K562 (cell line): Measurements from ENCODE around the gene RELL2. TPM values are rescaled to one million over a fixed set of nuclear protein-coding genes. Genes with fewer than 3 reads are reported as not detected.

Experiments
- ADNP ChIP-seq: fragments of 200-800 bp; sonication (Bioruptor generic); IDR thresholded peaks from 2 replicates; pipeline ENCODE4 v1.6.1; 2016; ENCODE audit warnings: missing genetic modification characterization, missing compliant biosample characterization
- CCAR2 ChIP-seq: fragments of 200-400 bp; formaldehyde crosslinking; IDR thresholded peaks from 2 replicates; pipeline ENCODE4 v1.6.1; 2017; ENCODE audit warnings: mild to moderate bottlenecking, low read depth, low read length
- CHAMP1 ChIP-seq: fragments of 450-650 bp; IDR thresholded peaks from 2 replicates; pipeline ENCODE4 v1.6.1; 2016; ENCODE audit warnings: mild to moderate bottlenecking
- DMBX1 ChIP-seq: fragments of 250-450 bp; sonication (Bioruptor Pico); IDR thresholded peaks from 2 replicates; pipeline ENCODE4 v1.8.0; 2022; ENCODE audit warnings: inconsistent platforms, mild to moderate bottlenecking, moderate library complexity, borderline replicate concordance
- ELF1 ChIP-seq: fragments of 200-800 bp; sonication (Bioruptor generic); IDR thresholded peaks from 2 replicates; pipeline ENCODE4 v1.6.1; 2016; ENCODE audit warnings: missing genetic modification characterization, missing compliant biosample characterization
- ELF4 ChIP-seq: fragments of 450-650 bp; formaldehyde crosslinking; IDR thresholded peaks from 2 replicates; pipeline ENCODE4 v1.4.0; 2022; ENCODE audit warnings: missing genetic modification characterization
- FOXK1 ChIP-seq: sonication (generic); formaldehyde crosslinking; IDR thresholded peaks from 2 replicates; pipeline ENCODE4 v1.8.0; 2022; ENCODE audit warnings: missing genetic modification reagents, mild to moderate bottlenecking, borderline replicate concordance
- GATAD2B ChIP-seq: fragments of 450-650 bp; IDR thresholded peaks from 2 replicates; pipeline ENCODE4 v1.6.1; 2017; ENCODE audit warnings: mild to moderate bottlenecking, borderline replicate concordance
- HMG20A ChIP-seq: fragments of 450-650 bp; formaldehyde crosslinking; conservative IDR thresholded peaks from 2 replicates; pipeline ENCODE4 v1.4.0; 2020; ENCODE audit warnings: mild to moderate bottlenecking, mixed read lengths
- HNRNPL ChIP-seq: fragments of 200-400 bp; formaldehyde crosslinking; IDR thresholded peaks from 2 replicates; pipeline ENCODE4 v1.6.1; 2017; ENCODE audit warnings: low read depth, mild to moderate bottlenecking, low read length
- MTA1 ChIP-seq: fragments of 450-650 bp; IDR thresholded peaks from 2 replicates; pipeline ENCODE4 v1.6.1; 2017; ENCODE audit warnings: borderline replicate concordance
- MXD1 ChIP-seq: fragments of 250-450 bp; sonication (Bioruptor Pico); IDR thresholded peaks from 2 replicates; pipeline ENCODE4 v1.8.0; 2021; ENCODE audit warnings: borderline replicate concordance, mild to moderate bottlenecking, moderate library complexity; ENCODE audit not compliant: poor library complexity, severe bottlenecking
- NFIC ChIP-seq: fragments of 450-650 bp; IDR thresholded peaks from 2 replicates; pipeline ENCODE4 v1.6.1; 2017; ENCODE audit warnings: mild to moderate bottlenecking, inconsistent platforms
- NFYB ChIP-seq: IDR thresholded peaks from 2 replicates; pipeline ENCODE4 v1.6.1; 2011; ENCODE audit warnings: mild to moderate bottlenecking, moderate library complexity; ENCODE audit not compliant: insufficient read length; ENCODE audit errors: extremely low read depth
- POLR2AphosphoS2 ChIP-seq: IDR thresholded peaks from 2 replicates; pipeline ENCODE4 v1.6.1; 2012; ENCODE audit warnings: low read length, improper control_type of control experiment
- POLR3A ChIP-seq: IDR thresholded peaks from 2 replicates; pipeline ENCODE4 v1.6.1; 2011; ENCODE audit warnings: borderline replicate concordance, mild to moderate bottlenecking, moderate library complexity; ENCODE audit not compliant: insufficient read length, insufficient read depth; ENCODE audit errors: extremely low read depth
- SIN3A ChIP-seq, 2 experiments: fragments of 150-350 bp in 1 of 2; IDR thresholded peaks; 2 replicates each; pipeline ENCODE4 v1.6.1; 2011 to 2016; ENCODE audit warnings: borderline replicate concordance in 2 of 2, low read depth in 2 of 2, low read length in 2 of 2, mild to moderate bottlenecking in 2 of 2, moderate library complexity in 2 of 2; ENCODE audit not compliant: control insufficient read depth in 1 of 2
- SRSF9 ChIP-seq: fragments of 200-400 bp; formaldehyde crosslinking; IDR thresholded peaks from 2 replicates; pipeline ENCODE4 v1.6.1; 2017; ENCODE audit warnings: low read depth, low read length, borderline replicate concordance
- STAG1 ChIP-seq: sonication (generic); formaldehyde crosslinking; IDR thresholded peaks from 2 replicates; pipeline ENCODE4 v1.5.0; 2020; ENCODE audit warnings: missing genetic modification reagents, borderline replicate concordance
- YY1 ChIP-seq, 3 experiments: IDR thresholded peaks; 2 replicates each; pipeline ENCODE4 v1.6.1; 2011; ENCODE audit warnings: low read length in 2 of 3, mild to moderate bottlenecking in 2 of 3, moderate library complexity in 2 of 3, borderline replicate concordance in 1 of 3, control low read depth in 1 of 3, low read depth in 1 of 3; ENCODE audit not compliant: insufficient read depth in 3 of 3, insufficient replicate concordance in 2 of 3, control insufficient read depth in 1 of 3, insufficient read length in 1 of 3; ENCODE audit errors: extremely low read depth in 1 of 3
- ZNF121 ChIP-seq: sonication (generic); formaldehyde crosslinking; conservative IDR thresholded peaks from 2 replicates; pipeline ENCODE4 v1.8.0; 2022; ENCODE audit warnings: missing genetic modification reagents
- ZNF212 ChIP-seq: fragments of 450-650 bp; formaldehyde crosslinking; IDR thresholded peaks from 2 replicates; pipeline ENCODE4 v1.4.0; 2020; ENCODE audit warnings: mild to moderate bottlenecking
- ZNF224 ChIP-seq: sonication (generic); formaldehyde crosslinking; IDR thresholded peaks from 2 replicates; pipeline ENCODE4 v1.8.0; 2022; ENCODE audit warnings: mild to moderate bottlenecking, missing genetic modification reagents
- ZNF239 ChIP-seq: fragments of 250-450 bp; sonication (Bioruptor Pico); IDR thresholded peaks from 2 replicates; pipeline ENCODE4 v1.4.0; 2020; ENCODE audit warnings: mild to moderate bottlenecking
- ZNF57 ChIP-seq: fragments of 450-650 bp; formaldehyde crosslinking; IDR thresholded peaks from 2 replicates; pipeline ENCODE4 v1.4.0; 2020; ENCODE audit warnings: mild to moderate bottlenecking, moderate library complexity
- ZNF778 ChIP-seq: fragments of 450-650 bp; formaldehyde crosslinking; IDR thresholded peaks from 2 replicates; pipeline ENCODE4 v1.4.0; 2020; ENCODE audit warnings: mild to moderate bottlenecking, moderate library complexity
- polyA plus RNA-seq, 8 experiments: library from polyadenylated mRNA; depleted of rRNA in 4 of 8; stranded (reverse) in 5 of 8; unstranded in 3 of 8; fragments of >200 nt; fragmentation: Nextera tagmentation in 2 of 8; fragmentation: Illumina TruSeq in 1 of 8; extraction: Ambion mirVana in 2 of 8; extraction: Trizol in 1 of 8; gene quantifications; 2 replicates each; pipeline versions ENCODE4 v1.2.1 to v1.2.3, GENCODE V29; 2011 to 2014; ENCODE audit warnings: inconsistent platforms in 1 of 8, missing spikeins in 1 of 8
- total RNA-seq, 7 experiments: library from RNA; depleted of rRNA in 6 of 7; stranded (reverse); fragments of >200 nt in 6 of 7; fragmentation: Illumina TruSeq in 2 of 7; extraction: Trizol in 2 of 7; gene quantifications; 2 replicates each; pipeline versions ENCODE4 v1.2.1 to v1.2.3, GENCODE V29; 2011 to 2021; ENCODE audit warnings: low replicate concordance in 1 of 7

RELL2 gene
- total and polyA plus RNA-seq, 9 of the 15 experiments (the other 6 are each of a cell fraction or from before 2014, with no cell fraction given): 0.06 to 36.0 (median 14.3) TPM

GRCh38 chr5:141681695-141682641, 45.2 kb downstream of the RELL2 start, which contains the start of gene ARAP3 (continued):
- peak; percentile 82 for TF ChIP-seq ELF4
- TF ChIP-seq GATAD2B: no peak; the same call in 1 of the 2 replicates
- TF ChIP-seq MXD1 (CRISPR knock-in tag): no peak
- TF ChIP-seq ZNF212 (CRISPR knock-in tag): no peak
- TF ChIP-seq NFYB: no peak
- no peak for TF ChIP-seq HNRNPL
- TF ChIP-seq HMG20A (CRISPR knock-in tag): no peak
- TF ChIP-seq CCAR2: no peak
- no peak for TF ChIP-seq SRSF9
- no peak for TF ChIP-seq SIN3A (IDR thresholded peaks at IDR 0.05; ENCODE audit: borderline replicate concordance in 2 of 2, control insufficient read depth in 1 of 2, low read depth in 2 of 2, low read length in 2 of 2)
- TF ChIP-seq CHAMP1: no peak
- TF ChIP-seq ZNF57 (CRISPR knock-in tag): no peak
- no peak for TF ChIP-seq POLR3A
- no peak for TF ChIP-seq FOXK1 (CRISPR knock-in tag)
- no peak for TF ChIP-seq MTA1
- no peak for TF ChIP-seq ZNF239 (CRISPR knock-in tag)
- TF ChIP-seq NFIC: peak; percentile 90
- TF ChIP-seq ZNF224 (CRISPR knock-in tag): no peak
- TF ChIP-seq ADNP (tag): no peak
- TF ChIP-seq ZNF121 (CRISPR knock-in tag): no peak
- peak; percentile 64; the same call in 1 of the 2 replicates for TF ChIP-seq DMBX1
- no peak for TF ChIP-seq ELF1 (tag)
- no peak for TF ChIP-seq YY1 (IDR thresholded peaks at IDR 0.05; ENCODE audit: borderline replicate concordance in 1 of 3, control insufficient read depth in 1 of 3, extremely low read depth in 1 of 3, insufficient read depth in 3 of 3, insufficient read length in 1 of 3, insufficient replicate concordance in 2 of 3, low read depth in 1 of 3, low read length in 2 of 3)
- TF ChIP-seq ZNF778: no peak
- no peak for TF ChIP-seq STAG1 (CRISPR knock-in tag)
- TF ChIP-seq POLR2AphosphoS2: no peak
